K562 (cell line): ENCODE measurements around the gene BLOC1S3. TPM values are rescaled to one million over a fixed set of nuclear protein-coding genes. Genes with fewer than 3 reads are reported as not detected.

Experiments used
- ARID4B ChIP-seq: sonication (generic); formaldehyde crosslinking; IDR thresholded peaks from 2 replicates; pipeline ENCODE4 v1.8.0; 2022; ENCODE audit warnings: mild to moderate bottlenecking, missing genetic modification reagents
- BMI1 ChIP-seq: fragments of 150-350 bp; IDR thresholded peaks from 2 replicates; pipeline ENCODE4 v1.6.1; 2014; ENCODE audit warnings: low read length
- ETV6 ChIP-seq, 3 experiments: fragments of 150-350 bp in 1 of 3; sonication (generic) in 1 of 3; formaldehyde crosslinking in 1 of 3; IDR thresholded peaks; 2 replicates each; pipeline versions ENCODE4 v1.6.1 to v1.8.0; 2014 to 2022; ENCODE audit warnings: borderline replicate concordance in 2 of 3, low read depth in 2 of 3, antibody characterized with exemption in 1 of 3, low read length in 1 of 3, mild to moderate bottlenecking in 1 of 3, missing genetic modification reagents in 1 of 3
- HMGN3 ChIP-seq: IDR thresholded peaks from 2 replicates; pipeline ENCODE4 v1.6.1; 2011; ENCODE audit warnings: borderline replicate concordance, low read depth, mild to moderate bottlenecking, mixed read lengths, low read length; ENCODE audit not compliant: insufficient read length; ENCODE audit errors: extremely low read depth
- KLF6 ChIP-seq: fragments of 250-450 bp; sonication (Bioruptor Pico); IDR thresholded peaks from 2 replicates; pipeline ENCODE4 v1.4.0; 2020; ENCODE audit warnings: mild to moderate bottlenecking, moderate library complexity, borderline replicate concordance
- MYC ChIP-seq, 2 experiments: fragments of 250-450 bp in 1 of 2; sonication (Bioruptor Pico) in 1 of 2; IDR thresholded peaks; 2 replicates each; pipeline versions ENCODE4 v1.5.1 to v1.6.1; 2012 to 2021; ENCODE audit warnings: low read depth in 2 of 2, borderline replicate concordance in 1 of 2, improper control_type of control experiment in 1 of 2, low read length in 1 of 2, mild to moderate bottlenecking in 1 of 2, moderate library complexity in 1 of 2
- PHF20 ChIP-seq: fragments of 450-650 bp; IDR thresholded peaks from 2 replicates; pipeline ENCODE4 v1.6.1; 2018; ENCODE audit not compliant: partially characterized antibody
- PPARD ChIP-seq: fragments of 250-450 bp; sonication (Bioruptor Pico); IDR thresholded peaks from 2 replicates; pipeline ENCODE4 v1.8.0; 2022; ENCODE audit warnings: inconsistent platforms, mild to moderate bottlenecking, moderate library complexity
- PRDM10 ChIP-seq: fragments of 450-650 bp; IDR thresholded peaks from 2 replicates; pipeline ENCODE4 v1.6.1; 2018; ENCODE audit not compliant: partially characterized antibody
- RBM15 ChIP-seq: fragments of 200-400 bp; formaldehyde crosslinking; IDR thresholded peaks from 2 replicates; pipeline ENCODE4 v1.6.1; 2018; ENCODE audit warnings: mild to moderate bottlenecking, low read length, moderate library complexity; ENCODE audit not compliant: insufficient read depth
- SP2 ChIP-seq: IDR thresholded peaks from 2 replicates; pipeline ENCODE4 v1.6.1; 2011; ENCODE audit warnings: mild to moderate bottlenecking, low read depth, low read length, moderate library complexity; ENCODE audit not compliant: poor library complexity, severe bottlenecking; ENCODE audit errors: extremely low read depth
- YY1 ChIP-seq, 3 experiments: IDR thresholded peaks; 2 replicates each; pipeline ENCODE4 v1.6.1; 2011; ENCODE audit warnings: low read length in 2 of 3, mild to moderate bottlenecking in 2 of 3, moderate library complexity in 2 of 3, borderline replicate concordance in 1 of 3, control low read depth in 1 of 3, low read depth in 1 of 3; ENCODE audit not compliant: insufficient read depth in 3 of 3, insufficient replicate concordance in 2 of 3, control insufficient read depth in 1 of 3, insufficient read length in 1 of 3; ENCODE audit errors: extremely low read depth in 1 of 3
- ZBTB7A ChIP-seq: IDR thresholded peaks from 2 replicates; pipeline ENCODE4 v1.6.1; 2011; ENCODE audit warnings: low read depth, mild to moderate bottlenecking, low read length, moderate library complexity, borderline replicate concordance; ENCODE audit not compliant: control insufficient read depth
- ZNF133 ChIP-seq: fragments of 250-450 bp; sonication (Bioruptor Pico); IDR thresholded peaks from 2 replicates; pipeline ENCODE4 v1.4.0; 2020; ENCODE audit warnings: mild to moderate bottlenecking
- ZNF436 ChIP-seq: fragments of 250-450, 450-650 bp; sonication (Bioruptor Pico); formaldehyde crosslinking; IDR thresholded peaks from 2 replicates; pipeline ENCODE4 v1.7.0; 2020; ENCODE audit warnings: mild to moderate bottlenecking
- polyA plus RNA-seq, 8 experiments: library from polyadenylated mRNA; depleted of rRNA in 4 of 8; stranded (reverse) in 5 of 8; unstranded in 3 of 8; fragments of >200 nt; fragmentation: Nextera tagmentation in 2 of 8; fragmentation: Illumina TruSeq in 1 of 8; extraction: Ambion mirVana in 2 of 8; extraction: Trizol in 1 of 8; gene quantifications; 2 replicates each; pipeline versions ENCODE4 v1.2.1 to v1.2.3, GENCODE V29; 2011 to 2014; ENCODE audit warnings: inconsistent platforms in 1 of 8, missing spikeins in 1 of 8
- total RNA-seq, 7 experiments: library from RNA; depleted of rRNA in 6 of 7; stranded (reverse); fragments of >200 nt in 6 of 7; fragmentation: Illumina TruSeq in 2 of 7; extraction: Trizol in 2 of 7; gene quantifications; 2 replicates each; pipeline versions ENCODE4 v1.2.1 to v1.2.3, GENCODE V29; 2011 to 2021; ENCODE audit warnings: low replicate concordance in 1 of 7
- TF ChIP-seq, protein P1 (sequence below): sonication (generic); IDR thresholded peaks from 2 replicates; pipeline ENCODE4 v1.6.1; 2016

BLOC1S3 gene
- total and polyA plus RNA-seq, 9 of the 15 experiments (the other 6 are each of a cell fraction or from before 2014, with no cell fraction given): 3.9 to 20.2 (median 10.4) TPM

DNA sequence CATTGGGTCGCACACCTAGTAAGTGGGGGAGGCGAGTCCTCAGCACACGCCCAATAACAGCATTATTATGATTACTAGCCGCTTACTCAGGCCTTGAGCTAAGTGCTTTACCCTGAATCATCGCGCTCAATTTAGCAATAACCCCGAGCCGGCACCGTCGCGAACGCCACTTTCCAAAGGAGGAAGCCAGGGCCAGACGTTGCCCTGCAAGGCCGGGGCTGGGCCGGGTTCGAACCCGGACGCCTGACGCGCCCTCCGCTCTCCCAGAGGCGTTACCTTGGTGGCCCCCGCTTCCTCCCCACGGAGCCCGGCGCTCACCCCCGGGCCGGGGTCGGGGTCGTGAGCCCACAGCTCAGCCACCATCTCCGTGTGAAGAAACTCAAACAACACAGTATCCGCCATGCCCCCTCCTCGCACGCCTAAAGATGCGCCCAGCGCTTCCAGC, 745 bp upstream of the BLOC1S3 start, which contains the start of gene TRAPPC6A (continued):
- TF ChIP-seq ETV6 (IDR thresholded peaks at IDR 0.05; ENCODE audit: borderline replicate concordance in 1 of 2, low read depth in 2 of 2, low read length in 1 of 2): no peak
- TF ChIP-seq ETV6 (CRISPR knock-in tag; IDR thresholded peaks at IDR 0.05; ENCODE audit: borderline replicate concordance): no peak
- no peak for TF ChIP-seq SP2
- no peak for TF ChIP-seq BMI1
- no peak for TF ChIP-seq ZNF436 (CRISPR knock-in tag)
- TF ChIP-seq YY1 (IDR thresholded peaks at IDR 0.05; ENCODE audit: borderline replicate concordance in 1 of 3, control insufficient read depth in 1 of 3, extremely low read depth in 1 of 3, insufficient read depth in 3 of 3, insufficient read length in 1 of 3, insufficient replicate concordance in 2 of 3, low read depth in 1 of 3, low read length in 2 of 3): peak; percentile 42 to 89 (median 85)
- TF ChIP-seq MYC (IDR thresholded peaks at IDR 0.05; ENCODE audit: low read depth, low read length): no peak
- peak; percentile 71; the same call in 1 of the 2 replicates for TF ChIP-seq MYC (CRISPR knock-in tag; IDR thresholded peaks at IDR 0.05; ENCODE audit: borderline replicate concordance, low read depth)
- TF ChIP-seq RBM15: no peak
- peak; percentile 22; the same call in 1 of the 2 replicates for TF ChIP-seq ARID4B (CRISPR knock-in tag)
- no peak for TF ChIP-seq PHF20
- TF ChIP-seq KLF6 (CRISPR knock-in tag): no peak
- no peak for TF ChIP-seq PPARD (CRISPR knock-in tag)
- TF ChIP-seq, protein P1, sequence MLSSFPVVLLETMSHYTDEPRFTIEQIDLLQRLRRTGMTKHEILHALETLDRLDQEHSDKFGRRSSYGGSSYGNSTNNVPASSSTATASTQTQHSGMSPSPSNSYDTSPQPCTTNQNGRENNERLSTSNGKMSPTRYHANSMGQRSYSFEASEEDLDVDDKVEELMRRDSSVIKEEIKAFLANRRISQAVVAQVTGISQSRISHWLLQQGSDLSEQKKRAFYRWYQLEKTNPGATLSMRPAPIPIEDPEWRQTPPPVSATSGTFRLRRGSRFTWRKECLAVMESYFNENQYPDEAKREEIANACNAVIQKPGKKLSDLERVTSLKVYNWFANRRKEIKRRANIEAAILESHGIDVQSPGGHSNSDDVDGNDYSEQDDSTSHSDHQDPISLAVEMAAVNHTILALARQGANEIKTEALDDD: peak; percentile 46; the same call in 1 of the 2 replicates
- no peak for TF ChIP-seq HMGN3
- no peak for TF ChIP-seq ZNF133 (CRISPR knock-in tag)
- no peak for TF ChIP-seq PRDM10
- TF ChIP-seq ZBTB7A: no peak
